Neuronal stem cell (in vitro differentiated cells): ENCODE data around the gene VIPAS39. TPM values are rescaled to one million over a fixed set of nuclear protein-coding genes. Genes with fewer than 3 reads are reported as not detected.

ENCODE experiments used
- DNase-seq: peaks from one replicate; pipeline ENCODE4 v3.0.0-alpha.2; 2013; ENCODE audit warnings: low spot score
- H2AFZ ChIP-seq: one replicate; pipeline ENCODE4 v1.6.1; 2013; ENCODE audit warnings: mild to moderate bottlenecking, low read length, inconsistent platforms
- H2AK5ac ChIP-seq: 2 replicates; pipeline ENCODE4 v1.6.1; 2013; ENCODE audit warnings: low read depth, mild to moderate bottlenecking, inconsistent platforms, low read length, moderate library complexity, mixed read lengths
- H2BK120ac ChIP-seq: 2 replicates; pipeline ENCODE4 v1.6.1; 2013; ENCODE audit warnings: low read depth, mild to moderate bottlenecking, inconsistent platforms, low read length, moderate library complexity, mixed read lengths
- H2BK12ac ChIP-seq: one replicate; pipeline ENCODE4 v1.6.1; 2013; ENCODE audit warnings: low read length, inconsistent platforms
- H2BK15ac ChIP-seq: 2 replicates; pipeline ENCODE4 v1.6.1; 2013; ENCODE audit warnings: mild to moderate bottlenecking, low read length, inconsistent platforms, mixed read lengths
- H2BK5ac ChIP-seq: one replicate; pipeline ENCODE4 v1.6.1; 2013; ENCODE audit warnings: inconsistent platforms, mild to moderate bottlenecking, low read length, moderate library complexity
- H3K14ac ChIP-seq: one replicate; pipeline ENCODE4 v1.6.1; 2013; ENCODE audit warnings: low read length, inconsistent platforms
- H3K18ac ChIP-seq: 2 replicates; pipeline ENCODE4 v1.6.1; 2013; ENCODE audit warnings: low read length, inconsistent platforms
- H3K23ac ChIP-seq: 2 replicates; pipeline ENCODE4 v1.6.1; 2013; ENCODE audit warnings: low read depth, mild to moderate bottlenecking, mixed read lengths, low read length, inconsistent platforms; ENCODE audit not compliant: poor library complexity
- H3K27ac ChIP-seq: replicated peaks from 3 replicates; pipeline ENCODE4 v1.5.1; 2013; ENCODE audit warnings: low read length, inconsistent platforms
- H3K27me3 ChIP-seq, 3 experiments: 2 replicates each; pipeline ENCODE4 v1.6.1; 2013; ENCODE audit warnings: low read length in 3 of 3, mild to moderate bottlenecking in 2 of 3, inconsistent platforms in 1 of 3, low read depth in 1 of 3, mixed read lengths in 1 of 3, moderate library complexity in 1 of 3; ENCODE audit not compliant: control insufficient read depth in 3 of 3, insufficient read depth in 3 of 3
- H3K36me3 ChIP-seq, 2 donors: replicated peaks in 1 of 2; 2 replicates each; pipeline ENCODE4 v1.6.1; 2013; ENCODE audit warnings: low read length in 2 of 2; ENCODE audit not compliant: control insufficient read depth in 2 of 2, insufficient read depth in 2 of 2
- H3K4ac ChIP-seq: 2 replicates; pipeline ENCODE4 v1.6.1; 2013; ENCODE audit warnings: inconsistent platforms, mild to moderate bottlenecking, low read length, moderate library complexity
- H3K4me1 ChIP-seq, 2 donors: 1 replicate in 1 of 2; 2 replicates in 1 of 2; pipeline ENCODE4 v1.6.1; 2013; ENCODE audit warnings: low read length in 2 of 2, low read depth in 1 of 2; ENCODE audit not compliant: control insufficient read depth in 2 of 2, insufficient read depth in 1 of 2
- H3K4me2 ChIP-seq: one replicate; pipeline ENCODE4 v1.6.1; 2013; ENCODE audit warnings: mild to moderate bottlenecking, low read length, inconsistent platforms; ENCODE audit not compliant: insufficient read depth, poor library complexity, severe bottlenecking
- H3K4me3 ChIP-seq, 2 donors: 2 replicates each; pipeline ENCODE4 v1.5.1; 2013; ENCODE audit warnings: low read length in 2 of 2, mild to moderate bottlenecking in 2 of 2, inconsistent platforms in 1 of 2, moderate library complexity in 1 of 2
- H3K79me1 ChIP-seq: one replicate; pipeline ENCODE4 v1.6.1; 2013; ENCODE audit warnings: low read depth, mild to moderate bottlenecking, inconsistent platforms, low read length, moderate library complexity
- H3K9ac ChIP-seq: one replicate; pipeline ENCODE4 v1.6.1; 2013; ENCODE audit warnings: mild to moderate bottlenecking, low read depth, low read length, inconsistent platforms; ENCODE audit not compliant: poor library complexity
- H3K9me3 ChIP-seq, 2 donors: replicated peaks in 1 of 2; 2 replicates each; pipeline versions ENCODE3 to v1.6.1; 2013; ENCODE audit warnings: low read length in 2 of 2, mild to moderate bottlenecking in 2 of 2, inconsistent platforms in 1 of 2, low read depth in 1 of 2, mixed read lengths in 1 of 2, moderate library complexity in 1 of 2; ENCODE audit not compliant: control insufficient read depth in 2 of 2, insufficient read depth in 1 of 2
- H4K8ac ChIP-seq: one replicate; pipeline ENCODE4 v1.6.1; 2013; ENCODE audit warnings: low read depth, mild to moderate bottlenecking, inconsistent platforms, low read length, moderate library complexity
- H4K91ac ChIP-seq: one replicate; pipeline ENCODE4 v1.6.1; 2013; ENCODE audit warnings: low read length, low read depth, mild to moderate bottlenecking, inconsistent platforms; ENCODE audit not compliant: poor library complexity
- WGBS, 2 donors: extraction: QIAGEN DNeasy Blood & Tissue Kit; methylation state at CpG; one replicate each; pipeline ENCODE4 v1.1.7; 2013; ENCODE audit warnings: missing lambda C conversion rate in 2 of 2, mixed read lengths in 1 of 2; ENCODE audit not compliant: insufficient read length in 2 of 2, insufficient replicate concordance in 1 of 2; ENCODE audit errors: extremely low coverage in 2 of 2; 5-methylcytosine and 5-hydroxymethylcytosine counted together
- polyA plus RNA-seq, 2 experiments: library from polyadenylated mRNA; stranded (reverse); fragments of 200-250 nt; gene quantifications; one replicate each; pipeline ENCODE4 v1.2.3, GENCODE V29; 2013

Gene VIPAS39
- 20.4 TPM for polyA plus RNA-seq (2013, experiment 1 of 2)
- polyA plus RNA-seq (2013, experiment 2 of 2), result 18.0 TPM

- H2BK12ac ChIP-seq, result peak within 1 kb of the TSS; percentile 28
- peak; percentile 98 for DNase-seq
- H2BK5ac ChIP-seq, result no peak within 1 kb of the TSS
- peaks cover 26 to 44% of the 10 kb centered on the region in 2 donors for H3K36me3 ChIP-seq
- H3K4ac ChIP-seq, result no peak within 1 kb of the TSS
- H2AK5ac ChIP-seq, result no peak within 1 kb of the TSS
- H4K91ac ChIP-seq, result no peak within 1 kb of the TSS
- H3K79me1 ChIP-seq, result peaks cover 9% of the 10 kb centered on the region
- H2BK15ac ChIP-seq, result peak within 1 kb of the TSS; percentile 35
- peak within 1 kb of the TSS; percentile 70 for H3K4me2 ChIP-seq
- peak within 1 kb of the TSS; percentile 72 for H3K27ac ChIP-seq
- H3K14ac ChIP-seq, result peak within 1 kb of the TSS; percentile 48
- H3K9me3 ChIP-seq, result no peaks in the 10 kb centered on the region
- peaks cover 2 to 6% of the 10 kb centered on the region in 2 donors for H3K4me1 ChIP-seq
- H3K9ac ChIP-seq, result peak within 1 kb of the TSS; percentile 92
- no peak within 1 kb of the TSS for H2BK120ac ChIP-seq
- H3K23ac ChIP-seq, result peak within 1 kb of the TSS; percentile 32
- WGBS, 2 donors, result no CpG with 5 or more reads among the region's 50 CpGs
- H3K27me3 ChIP-seq, result no peaks in the 10 kb centered on the region
- H4K8ac ChIP-seq, result no peak within 1 kb of the TSS
- H2AFZ ChIP-seq, result peak within 1 kb of the TSS; percentile 88
- H3K18ac ChIP-seq, result peak within 1 kb of the TSS; percentile 94
- peak within 1 kb of the TSS; percentile 67 to 95 for H3K4me3 ChIP-seq
Observed at GRCh38 chr14:77457522-77458248, at the start of gene VIPAS39, which contains the start of gene AHSA1. VIPAS39 (minus strand) TSS chr14:77457601; CDS start chr14:77454102, 3,499 bp downstream. AHSA1 (plus strand) TSS chr14:77458093; CDS start chr14:77458190, 97 bp downstream.

DNA sequence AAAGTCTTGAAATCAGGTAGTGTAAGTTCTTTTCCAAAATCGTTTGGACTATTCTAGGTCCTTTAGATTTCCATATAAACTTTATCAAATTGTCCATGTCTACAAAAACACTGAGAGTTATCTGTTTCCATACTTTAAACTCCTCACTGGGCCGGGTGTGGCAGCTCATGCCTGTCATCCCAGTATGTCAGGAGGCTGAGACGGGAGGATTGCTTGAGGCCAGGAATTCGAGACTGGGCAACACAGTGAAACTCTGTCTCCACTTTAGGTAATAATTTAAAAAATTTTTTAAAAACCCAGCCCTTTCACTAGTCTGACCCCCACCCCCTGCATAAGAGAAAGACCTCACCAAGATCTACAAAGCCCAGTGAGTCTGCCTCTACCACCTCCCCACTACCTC lies 47.6 kb upstream of the VIPAS39 start:
- H3K27ac ChIP-seq, result no peak overlapping the region

GRCh38 chr14:77503138-77503537 lies 45.7 kb upstream of the VIPAS39 start:
- Histone ChIP-seq H3K4me3 (no peak overlapping the region), H2BK12ac (no peak overlapping the region), H3K18ac (no peak overlapping the region), H3K14ac (no peak overlapping the region), H3K23ac (no peak overlapping the region), H3K27ac (no peak overlapping the region), H2BK120ac (no peak overlapping the region), H2BK15ac (no peak overlapping the region), H2AK5ac (no peak overlapping the region), H3K79me1 (no peaks in the 10 kb centered on the region), H3K9ac (no peak overlapping the region), H3K4me2 (no peak overlapping the region), H3K4ac (no peak overlapping the region), H2AFZ (no peak overlapping the region), H3K9me3 (no peaks in the 10 kb centered on the region), H4K91ac (no peak overlapping the region), H3K27me3 (peaks cover 17 to 27% (median 23%) of the 10 kb centered on the region in 3 experiments), H2BK5ac (no peak overlapping the region), H3K4me1 (peaks cover 0 to 2% of the 10 kb centered on the region in 2 donors), H4K8ac (no peak overlapping the region), H3K36me3 (no peaks in the 10 kb centered on the region)
- DNase-seq, result no peak
- no CpG with 5 or more reads among the region's 5 CpGs for WGBS, 2 donors

More for the DNA sequence above, 47.6 kb upstream of the VIPAS39 start:
- Histone ChIP-seq H3K9me3 (no peaks in the 10 kb centered on the region), H3K4ac (no peak overlapping the region), H3K9ac (no peak overlapping the region), H3K23ac (no peak overlapping the region), H3K27me3 (peaks cover 0 to 9% (median 4%) of the 10 kb centered on the region in 3 experiments), H3K14ac (no peak overlapping the region), H2AK5ac (no peak overlapping the region), H3K4me2 (no peak overlapping the region), H4K91ac (no peak overlapping the region), H2BK120ac (no peak overlapping the region), H3K4me1 (no peaks in the 10 kb centered on the region), H3K36me3 (peaks cover 0 to 5% of the 10 kb centered on the region in 2 donors), H3K79me1 (no peaks in the 10 kb centered on the region), H2BK15ac (no peak overlapping the region), H3K4me3 (no peak overlapping the region), H4K8ac (no peak overlapping the region), H2AFZ (no peak overlapping the region), H3K18ac (no peak overlapping the region), H2BK5ac (no peak overlapping the region), H2BK12ac (no peak overlapping the region)
- no CpG with 5 or more reads among the region's 4 CpGs for WGBS, 2 donors
- DNase-seq, result no peak

GRCh38 chr14:77502109-77502782 lies 44.8 kb upstream of the VIPAS39 start:
- no peak overlapping the region for H4K91ac ChIP-seq
- no peak overlapping the region for H2AFZ ChIP-seq
- no peak for DNase-seq
- no peaks in the 10 kb centered on the region for H3K36me3 ChIP-seq
- no CpG with 5 or more reads among the region's 11 CpGs for WGBS, 2 donors
- H3K4ac ChIP-seq, result no peak overlapping the region
- no peak overlapping the region for H2AK5ac ChIP-seq
- no peak overlapping the region for H2BK15ac ChIP-seq
- H3K4me3 ChIP-seq, result no peak overlapping the region
- no peak overlapping the region for H3K14ac ChIP-seq
- no peak overlapping the region for H3K9ac ChIP-seq
- no peak overlapping the region for H2BK120ac ChIP-seq
- H3K27ac ChIP-seq, result no peak overlapping the region
- no peak overlapping the region for H3K23ac ChIP-seq
- no peak overlapping the region for H3K18ac ChIP-seq
- no peak overlapping the region for H2BK12ac ChIP-seq
- H3K4me2 ChIP-seq, result no peak overlapping the region
- H2BK5ac ChIP-seq, result no peak overlapping the region
- no peak overlapping the region for H4K8ac ChIP-seq
- H3K79me1 ChIP-seq, result no peaks in the 10 kb centered on the region
- H3K9me3 ChIP-seq, result no peaks in the 10 kb centered on the region
- peaks cover 2% of the 10 kb centered on the region in 2 donors for H3K4me1 ChIP-seq
- peaks cover 21 to 36% (median 31%) of the 10 kb centered on the region in 3 experiments for H3K27me3 ChIP-seq
